ENCODE measurements around the gene ARMC9. TPM values are rescaled to one million over a fixed set of nuclear protein-coding genes. Genes with fewer than 3 reads are reported as not detected.
A peak's percentile ranks its signal among the peaks of the same experiment; 100 is the strongest.

Gene ARMC9
- total RNA-seq, 4 donors from 2014 or later: 2.8 to 15.9 (median 6.6) TPM

- DNase-seq (ENCODE audit: low spot score) (no peak), ATAC-seq (ENCODE audit: low FRiP score) (no peak)
- TF ChIP-seq CTCF (IDR thresholded peaks at IDR 0.05): no peak
Observed at GRCh38 chr2:231241755-231242507, 43.5 kb downstream of the ARMC9 start.

- DNase-seq (ENCODE audit: low spot score): no peak
- TF ChIP-seq CTCF (IDR thresholded peaks at IDR 0.05): no peak
- no peak for ATAC-seq (ENCODE audit: low FRiP score)
Observed at GRCh38 chr2:231243866-231244265, 45.4 kb downstream of the ARMC9 start.

DNA sequence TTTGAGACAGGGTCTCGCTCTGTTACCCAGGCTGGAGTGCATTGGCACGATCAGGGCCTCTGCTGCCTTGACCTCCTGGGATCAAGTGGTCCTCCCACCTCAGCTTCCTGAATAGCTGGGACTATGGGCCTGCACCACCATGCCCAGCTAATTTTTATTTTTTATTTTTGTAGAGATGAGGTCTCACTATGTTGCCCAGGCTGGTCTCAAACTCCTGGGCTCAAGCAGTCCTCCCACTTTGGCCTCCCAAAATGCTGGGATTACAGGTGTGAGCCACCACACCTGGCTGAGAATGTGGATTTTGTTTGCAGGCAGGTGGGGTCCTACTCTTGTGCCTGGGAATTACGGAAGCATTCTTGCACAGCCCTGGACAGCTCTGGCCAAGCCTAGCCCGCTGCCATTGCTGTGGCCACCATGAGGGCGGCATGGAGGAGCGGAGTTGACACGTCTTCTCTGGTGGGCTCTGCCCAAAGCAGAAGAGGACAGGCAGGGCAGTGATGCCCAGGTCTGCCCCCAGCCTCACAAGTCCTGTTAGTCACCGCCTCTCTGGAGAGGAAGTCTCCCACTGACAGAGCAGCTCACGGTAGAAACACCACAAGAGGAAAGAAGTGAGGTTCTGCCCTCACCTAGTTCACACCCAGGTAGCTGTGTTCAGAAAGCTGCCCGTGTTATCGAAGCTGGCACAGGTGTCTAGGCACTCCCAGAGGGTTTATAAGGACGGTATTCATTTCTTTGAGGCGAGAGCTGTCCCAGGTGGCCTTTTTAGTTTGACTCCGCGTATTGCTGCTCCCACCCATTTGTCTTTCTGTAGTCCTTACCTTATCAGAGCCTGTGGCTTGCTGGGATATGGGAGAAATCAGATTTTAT is 46.2 kb downstream of the ARMC9 start:
- no peak for DNase-seq (ENCODE audit: low spot score)

GRCh38 chr2:231245249-231246094 is 47.0 kb downstream of the ARMC9 start:
- TF ChIP-seq CTCF (IDR thresholded peaks at IDR 0.05): no peak
- no peak for DNase-seq (ENCODE audit: low spot score)
- ATAC-seq (ENCODE audit: low FRiP score): peak; percentile 63

More for the DNA sequence above, 46.2 kb downstream of the ARMC9 start:
- ATAC-seq (ENCODE audit: low FRiP score): peak; percentile 21
- no peak for TF ChIP-seq CTCF (IDR thresholded peaks at IDR 0.05)

DNA sequence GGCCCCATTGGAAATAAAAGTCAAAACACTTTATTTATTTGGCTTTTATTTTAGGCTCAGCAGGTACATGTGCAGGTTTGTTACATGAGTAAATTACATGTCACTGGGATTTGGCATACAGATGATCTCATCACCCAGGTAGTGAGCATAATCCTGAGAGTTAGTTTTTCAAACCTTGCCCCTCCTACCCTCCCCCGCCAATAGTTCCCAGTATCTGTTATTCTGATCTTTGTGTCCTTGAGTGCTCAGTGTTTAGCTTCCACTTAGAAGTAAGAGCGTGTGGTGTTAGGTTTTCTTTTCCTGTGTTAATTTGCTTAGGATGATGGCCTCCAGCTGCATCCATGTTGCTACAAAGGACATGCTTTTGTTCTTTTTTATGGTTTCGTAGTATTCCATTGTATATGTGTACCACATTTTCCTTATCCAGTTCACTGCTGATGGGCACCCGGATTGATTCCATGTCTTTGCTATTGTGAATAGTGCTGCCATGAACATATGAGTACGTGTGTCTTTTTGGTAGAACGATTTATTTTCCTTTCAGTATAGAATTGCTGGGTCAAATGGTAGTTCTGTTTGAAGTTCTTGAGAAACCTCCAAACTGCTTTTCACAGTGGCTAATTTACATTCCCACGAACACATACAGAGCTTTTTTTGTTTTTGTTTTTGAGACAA is 47.9 kb downstream of the ARMC9 start:
- DNase-seq (ENCODE audit: low spot score): no peak
- TF ChIP-seq CTCF (IDR thresholded peaks at IDR 0.05): no peak
- ATAC-seq (ENCODE audit: low FRiP score): no peak

- no peak for ATAC-seq (ENCODE audit: low FRiP score)
- no peak for DNase-seq (ENCODE audit: low spot score)
- no peak for TF ChIP-seq CTCF (IDR thresholded peaks at IDR 0.05)
Observed at GRCh38 chr2:231250146-231250545, 51.7 kb downstream of the ARMC9 start.

All from omental fat pad (tissue), 4 donors.